Lower leg skin (tissue), 4 donors: Measurements from ENCODE around the gene FEM1B. TPM values are rescaled to one million over a fixed set of nuclear protein-coding genes. Genes with fewer than 3 reads are reported as not detected.

Experiments
- DNase-seq, 2 donors: peaks; one replicate each; pipeline ENCODE4 v3.0.0-alpha.2; 2019; ENCODE audit warnings: low spot score in 2 of 2
- H3K4me3 ChIP-seq: fragments of 200-600 bp; sonication (generic); 2 replicates; pipeline ENCODE4 v1.5.1; 2017; ENCODE audit warnings: mild to moderate bottlenecking, low read depth; ENCODE audit not compliant: poor library complexity, severe bottlenecking
- CTCF ChIP-seq, 3 donors: fragments of 450-650 bp; IDR thresholded peaks; one replicate each; pipeline ENCODE4 v1.5.1; 2016; ENCODE audit warnings: antibody characterized with exemption in 3 of 3, mild to moderate bottlenecking in 3 of 3, moderate library complexity in 2 of 3
- POLR2A ChIP-seq, 2 donors: fragments of 450-650 bp; IDR thresholded peaks; one replicate each; pipeline ENCODE4 v1.6.1; 2016 to 2017; ENCODE audit warnings: antibody characterized with exemption in 2 of 2, mild to moderate bottlenecking in 1 of 2, moderate library complexity in 1 of 2
- WGBS, 2 donors: methylation state at CpG; one replicate each; pipeline ENCODE4 v1.1.5; 2018; 5-methylcytosine and 5-hydroxymethylcytosine counted together
- intact Hi-C: fragments of 100-400 bp; cut with DNase I; formaldehyde crosslinking; loops from one replicate; pipeline ENCODE4 v1.15.0; 2023; ENCODE audit warnings: low total_unique reads
- total RNA-seq, 4 donors: library from RNA; depleted of rRNA; stranded (reverse); fragments of >200 nt; gene quantifications; one replicate each; pipeline ENCODE4 v1.1.0, GENCODE V29; 2016

Gene FEM1B
- total RNA-seq, 4 donors from 2014 or later, result 70.6 to 90.9 (median 82.4) TPM

DNA sequence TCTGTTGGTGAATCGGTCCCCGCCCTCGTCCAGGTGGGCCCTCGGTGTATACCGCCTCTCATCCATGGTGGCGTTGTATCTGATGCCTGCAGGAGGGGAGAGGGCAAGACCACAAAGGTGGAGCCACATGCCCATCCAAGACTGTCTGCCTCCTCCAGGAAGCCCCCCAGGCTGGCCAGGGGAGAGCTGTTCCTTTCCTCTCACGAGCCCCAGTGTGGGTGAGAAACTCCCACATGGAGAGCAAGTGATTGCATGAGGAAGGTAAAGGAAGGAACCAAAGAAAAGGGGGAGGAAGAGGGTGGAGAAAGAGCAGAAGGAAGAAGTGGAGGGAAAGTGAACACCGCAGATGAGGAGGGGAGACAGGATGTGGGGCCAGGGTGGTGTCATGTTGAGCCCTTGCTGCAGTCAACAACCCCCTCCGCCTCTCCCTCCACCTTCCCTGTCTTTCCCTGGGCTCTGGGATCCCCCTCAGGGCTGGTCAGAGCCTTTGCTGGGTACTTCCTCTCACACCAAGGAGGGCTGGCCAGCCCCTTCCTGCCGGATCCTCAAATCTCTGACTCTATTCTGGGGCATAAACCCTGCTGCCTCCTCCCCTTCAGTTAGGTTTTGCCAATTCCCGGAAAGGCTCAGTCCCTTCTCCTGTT is 49.3 kb downstream of the FEM1B start:
- intact Hi-C loops, result loop anchor here (10.0 kb wide), 1 partner anchor 228 kb away; no protein-coding TSS in a partner anchor
- DNase-seq, result no peak
- TF ChIP-seq CTCF (IDR thresholded peaks at IDR 0.05) (no peak), POLR2A (IDR thresholded peaks at IDR 0.05) (no peak)
- no peak overlapping the region for H3K4me3 ChIP-seq
- 80 to 86% methylated on average over 11 of the region's 11 CpGs for WGBS, 2 donors

GRCh38 chr15:68328443-68328842 is 50.9 kb downstream of the FEM1B start:
- TF ChIP-seq POLR2A (IDR thresholded peaks at IDR 0.05) (no peak), CTCF (IDR thresholded peaks at IDR 0.05) (no peak)
- WGBS, 2 donors, result 45 to 48% methylated on average over 8 of the region's 8 CpGs
- intact Hi-C loops, result loop anchor here (10.0 kb wide), 1 partner anchor 226 kb away; no protein-coding TSS in a partner anchor
- H3K4me3 ChIP-seq, result no peak overlapping the region
- no peak for DNase-seq

DNA sequence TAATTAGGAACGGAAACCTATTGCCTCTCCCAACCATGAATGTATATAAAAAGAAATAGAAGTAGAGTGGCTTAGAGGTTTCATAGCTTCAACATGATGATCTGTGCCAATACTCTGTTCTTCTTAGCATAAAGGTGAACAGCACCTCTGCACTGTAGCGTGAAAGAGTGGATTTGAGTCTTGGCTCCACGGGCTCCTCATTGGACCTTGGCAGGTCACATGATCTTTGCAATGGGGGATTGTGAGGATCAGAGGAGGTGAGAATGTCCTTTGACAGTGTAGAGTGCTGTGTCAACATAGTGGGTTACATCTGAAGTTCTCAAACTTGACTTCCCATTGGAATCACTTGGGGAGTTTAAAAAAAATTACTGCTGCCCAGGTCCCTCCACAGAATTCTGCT is 51.4 kb downstream of the FEM1B start:
- intact Hi-C loops, result loop anchor here (10.0 kb wide), 1 partner anchor 226 kb away; no protein-coding TSS in a partner anchor
- TF ChIP-seq POLR2A (IDR thresholded peaks at IDR 0.05) (no peak), CTCF (IDR thresholded peaks at IDR 0.05) (no peak)
- no peak for DNase-seq
- no peak overlapping the region for H3K4me3 ChIP-seq
- WGBS, 2 donors, result 91 to 97% methylated on average over 3 of the region's 3 CpGs

DNA sequence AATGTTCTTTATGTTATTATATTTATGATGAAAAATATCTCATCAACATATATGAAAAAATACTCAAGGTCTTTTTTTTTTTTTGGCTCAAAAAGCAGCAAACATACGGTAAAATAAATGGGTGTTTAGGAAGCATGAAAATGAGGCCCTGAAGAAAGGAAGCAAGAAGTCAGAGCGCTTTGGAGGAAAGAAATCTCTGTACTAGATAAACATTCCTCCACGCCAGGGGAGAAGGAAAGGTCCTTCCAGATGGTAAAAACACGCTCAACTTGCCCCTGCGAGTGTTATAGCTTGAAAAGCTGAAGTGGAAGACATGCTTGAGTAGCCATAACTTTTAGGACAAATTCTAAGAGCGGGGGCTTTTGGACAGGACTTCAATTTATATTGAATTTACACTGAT is 52.9 kb downstream of the FEM1B start:
- no peak for DNase-seq
- TF ChIP-seq CTCF (IDR thresholded peaks at IDR 0.05), result no peak
- no peak for TF ChIP-seq POLR2A (IDR thresholded peaks at IDR 0.05)
- no peak overlapping the region for H3K4me3 ChIP-seq
- WGBS, 2 donors, result 68 to 76% methylated on average over 6 of the region's 6 CpGs
- intact Hi-C loops, result no loop called here

DNA sequence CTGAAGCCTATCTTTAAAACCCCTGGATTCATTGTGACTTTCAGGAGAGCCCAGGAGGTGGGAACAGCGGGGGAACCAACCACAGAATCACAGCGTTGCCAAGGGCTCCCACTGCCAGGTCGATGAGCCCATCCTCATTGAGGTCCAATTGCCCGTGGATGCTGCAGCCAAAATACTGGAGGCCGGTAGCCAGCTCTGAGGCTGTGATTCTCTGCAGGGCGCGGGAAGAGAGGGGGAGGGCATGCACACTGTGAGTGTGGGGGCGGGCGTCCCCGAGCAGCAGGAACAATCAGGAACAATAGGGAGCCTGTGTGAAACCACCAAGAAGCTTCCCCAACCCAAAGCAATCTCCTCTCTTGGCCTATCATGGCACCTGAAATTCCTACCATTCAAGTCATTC is 53.4 kb downstream of the FEM1B start:
- intact Hi-C loops, result no loop called here

More for the DNA sequence above, 53.4 kb downstream of the FEM1B start:
- WGBS, 2 donors, result 66 to 88% methylated on average over 10 of the region's 10 CpGs
- TF ChIP-seq CTCF (IDR thresholded peaks at IDR 0.05), result no peak
- no peak for TF ChIP-seq POLR2A (IDR thresholded peaks at IDR 0.05)
- DNase-seq, result no peak
- no peak overlapping the region for H3K4me3 ChIP-seq
